ENCODE data around the gene RAPH1.

DNA sequence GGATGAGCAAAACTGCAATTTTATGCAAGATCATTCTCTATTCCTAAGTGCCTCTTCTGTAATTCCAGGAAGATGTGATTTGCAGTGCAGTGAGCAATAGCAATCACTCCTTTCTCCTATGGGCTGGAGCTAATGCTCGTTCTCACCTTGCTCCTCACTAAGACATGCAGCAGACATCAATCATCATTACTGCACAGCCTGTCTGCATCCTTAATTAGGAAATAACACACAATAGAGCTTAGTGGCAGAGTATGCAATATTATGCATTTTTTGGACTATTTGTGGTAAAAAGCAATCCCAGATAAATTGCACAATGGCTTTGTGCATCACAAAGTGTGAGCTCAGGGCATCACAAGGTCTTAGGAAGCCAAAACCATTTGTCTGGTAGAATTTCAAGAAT lies 32.6 kb upstream of the RAPH1 start:
- TF ChIP-seq CTCF (IDR thresholded peaks at IDR 0.05), result no peak
- no peak for TF ChIP-seq ZFX (IDR thresholded peaks at IDR 0.05; ENCODE audit: borderline replicate concordance)

All from 22Rv1 (cell line).